HPDE6-E6E7 (cell line): ENCODE data around the gene NR3C2.

ENCODE experiments used
- DNase-seq: peaks from one replicate; pipeline ENCODE4 v3.0.0; 2011; ENCODE audit warnings: missing footprints; ENCODE audit errors: extremely low spot score

Gene NR3C2

DNA sequence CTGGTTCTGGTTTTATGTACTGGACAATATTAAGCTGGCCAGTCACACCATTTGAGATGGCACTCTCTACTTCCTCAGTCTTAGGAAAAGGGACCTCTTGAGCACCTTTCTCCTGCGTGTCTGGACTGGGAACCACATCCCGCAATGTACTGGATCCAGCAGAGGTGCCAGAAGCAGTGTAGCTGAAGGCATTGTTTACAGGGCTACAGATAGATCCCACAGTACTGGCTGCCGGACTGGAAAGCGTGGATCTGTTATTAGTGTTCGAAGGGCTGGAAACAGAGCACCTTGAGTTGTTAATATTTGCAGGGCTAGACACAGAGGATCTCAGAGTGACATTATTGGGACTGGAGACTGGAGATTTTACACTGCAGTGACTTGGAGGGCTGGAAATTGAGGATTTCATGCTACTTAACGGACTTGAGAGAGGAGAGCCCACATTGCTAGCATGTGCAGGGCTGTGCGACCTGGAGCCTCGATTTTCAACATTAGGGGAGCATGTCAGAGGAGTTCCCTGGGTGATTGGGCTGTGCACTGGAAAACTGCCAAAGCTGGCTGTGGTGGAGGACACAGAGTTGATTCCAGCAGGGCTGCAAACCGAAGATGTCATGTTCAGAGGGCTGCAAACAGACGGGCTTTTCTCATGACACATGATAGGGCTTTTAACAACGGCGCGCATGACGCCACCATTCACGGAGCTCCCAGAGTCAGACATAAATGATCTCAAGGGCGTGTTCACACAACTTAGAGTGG is 6.4 kb downstream of the NR3C2 start:
- DNase-seq: no peak

DNA sequence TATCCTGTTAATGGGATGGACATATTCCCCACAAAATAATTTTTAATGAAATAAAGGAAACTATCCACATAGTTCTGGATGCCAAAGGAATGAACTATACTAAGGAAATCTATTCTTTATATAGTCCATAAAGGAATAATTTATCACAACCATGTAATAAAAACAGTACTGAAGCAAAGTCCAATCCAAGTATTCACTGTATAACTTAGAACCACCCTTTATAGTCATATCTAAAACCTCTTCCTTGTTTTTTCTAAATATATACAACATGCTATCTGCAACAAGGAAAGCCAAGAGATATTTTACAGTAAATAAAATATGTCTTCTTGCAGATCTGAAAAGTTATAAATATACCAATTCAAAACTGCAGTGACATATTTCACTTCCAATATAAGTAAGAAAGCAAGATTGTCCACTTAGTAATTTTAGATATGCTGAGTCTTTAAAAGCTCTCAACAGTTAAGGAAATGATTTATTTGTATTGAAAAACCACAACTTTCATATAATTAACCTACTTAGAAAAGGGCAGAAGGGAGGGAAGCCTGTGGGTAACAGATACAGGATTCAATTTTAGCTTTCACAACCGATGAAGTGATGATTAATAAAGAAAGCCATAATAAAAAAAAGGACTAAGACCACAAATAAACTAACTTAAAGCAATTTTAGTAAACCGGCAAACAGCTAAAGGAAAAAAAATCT is 8.0 kb downstream of the NR3C2 start:
- no peak for DNase-seq

DNA sequence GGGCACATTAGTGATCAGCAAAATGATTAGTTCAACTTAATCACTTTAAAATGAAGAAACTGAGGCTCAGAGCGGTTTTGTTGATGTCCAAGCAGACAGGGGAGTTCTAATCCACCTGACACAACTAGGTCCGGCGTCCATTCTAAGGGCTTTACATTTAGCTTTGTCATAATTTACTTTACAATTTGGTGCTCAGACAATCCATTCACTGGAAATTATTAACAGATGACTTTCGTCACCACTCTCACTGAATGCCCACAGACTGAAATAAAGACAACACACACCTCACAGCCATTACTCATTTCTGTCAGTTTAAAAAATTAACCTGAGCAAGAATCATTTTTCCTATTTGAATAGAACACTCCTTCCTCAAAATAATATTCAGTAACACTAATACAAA is 10.8 kb downstream of the NR3C2 start:
- DNase-seq: no peak

DNA sequence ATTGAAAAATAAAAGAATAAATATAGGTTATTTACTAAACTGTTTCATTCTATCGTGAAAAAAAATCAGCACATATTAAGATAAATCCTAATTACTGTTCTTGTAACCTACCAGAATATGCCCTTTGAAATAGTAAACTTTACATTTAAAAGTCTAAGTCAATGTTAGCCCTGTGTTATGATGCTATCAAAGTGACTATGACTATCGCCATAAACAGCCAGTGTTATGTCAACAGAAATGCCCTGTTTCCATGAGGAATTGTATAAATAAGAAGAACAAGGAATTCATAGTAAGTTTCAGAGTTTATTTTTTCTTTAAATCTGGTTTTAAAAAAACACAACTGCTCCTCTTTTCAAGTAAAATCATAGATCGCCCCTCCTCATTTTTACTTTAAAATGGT is 11.4 kb downstream of the NR3C2 start:
- no peak for DNase-seq

DNA sequence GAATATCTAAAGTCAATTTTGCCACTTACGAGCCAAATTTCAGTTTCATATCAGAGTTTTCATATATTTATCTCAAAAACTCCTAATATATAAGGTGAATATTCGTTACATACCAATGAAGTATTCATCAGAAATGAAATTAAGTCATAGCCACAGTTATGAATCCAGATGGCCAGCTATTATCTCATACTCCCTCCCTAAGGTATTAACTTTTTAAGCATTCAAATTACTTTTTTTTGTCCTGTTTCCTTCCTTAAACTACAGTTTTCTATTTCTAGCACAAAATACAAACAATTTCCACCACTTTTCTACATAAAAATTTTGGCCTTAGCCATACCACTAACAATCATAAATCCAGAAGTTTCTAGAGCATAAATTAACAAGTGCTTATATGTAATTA is 13.0 kb downstream of the NR3C2 start:
- no peak for DNase-seq

DNA sequence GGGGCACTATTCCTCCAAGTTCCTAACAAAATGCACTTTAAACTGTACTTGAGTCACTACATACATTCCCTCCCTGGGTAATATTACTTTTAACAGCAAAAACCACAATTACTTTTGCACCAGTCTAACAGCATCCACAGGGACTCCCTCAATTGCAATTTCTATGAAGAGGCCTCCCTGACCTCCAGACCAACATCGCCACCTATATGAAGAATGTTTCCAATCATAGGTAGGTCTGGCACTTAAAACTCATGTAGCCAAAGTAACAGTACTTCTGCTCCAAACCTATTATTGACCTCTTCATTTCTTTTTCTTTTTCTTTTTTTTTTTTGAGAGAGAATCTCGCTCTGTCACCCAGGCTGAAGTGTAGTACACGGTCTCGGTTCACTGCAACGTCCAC is 15.6 kb downstream of the NR3C2 start:
- no peak for DNase-seq

DNA sequence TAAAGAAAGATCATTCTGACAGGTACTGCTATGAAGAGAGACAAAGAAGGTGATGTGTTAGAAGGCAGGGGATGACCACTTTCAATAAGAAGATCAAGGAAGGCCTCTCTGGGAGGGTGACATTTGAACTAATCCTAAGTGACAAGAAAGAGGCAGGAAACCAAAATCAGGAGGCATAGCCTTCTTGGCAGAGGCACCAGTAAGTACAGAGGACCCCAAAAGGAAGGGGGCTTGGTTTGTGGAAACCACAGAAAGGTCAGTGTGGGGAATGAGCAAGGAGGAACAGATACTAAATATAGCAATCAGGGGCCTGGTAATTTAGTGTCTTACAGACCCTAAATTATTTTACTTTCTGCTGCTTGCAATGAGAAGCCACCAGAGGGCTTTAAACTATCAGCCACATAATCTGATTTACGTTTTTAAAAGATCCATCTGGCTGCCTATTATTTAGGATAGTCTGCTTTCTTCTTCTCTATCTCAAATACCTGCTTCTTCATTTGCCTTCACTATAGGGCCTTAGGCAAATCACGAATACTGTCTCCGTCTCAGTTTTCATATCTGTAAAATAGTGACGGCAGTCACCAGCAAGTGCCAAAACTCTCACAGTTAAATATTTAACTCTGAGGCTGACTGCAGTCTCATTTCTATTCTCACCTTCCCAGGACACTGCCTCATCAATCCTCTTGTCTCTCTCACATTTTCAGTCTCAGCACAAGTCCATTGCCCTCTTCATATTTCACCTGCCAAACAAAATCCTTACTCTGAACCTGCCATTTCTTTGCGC is 16.7 kb downstream of the NR3C2 start:
- DNase-seq: no peak

DNA sequence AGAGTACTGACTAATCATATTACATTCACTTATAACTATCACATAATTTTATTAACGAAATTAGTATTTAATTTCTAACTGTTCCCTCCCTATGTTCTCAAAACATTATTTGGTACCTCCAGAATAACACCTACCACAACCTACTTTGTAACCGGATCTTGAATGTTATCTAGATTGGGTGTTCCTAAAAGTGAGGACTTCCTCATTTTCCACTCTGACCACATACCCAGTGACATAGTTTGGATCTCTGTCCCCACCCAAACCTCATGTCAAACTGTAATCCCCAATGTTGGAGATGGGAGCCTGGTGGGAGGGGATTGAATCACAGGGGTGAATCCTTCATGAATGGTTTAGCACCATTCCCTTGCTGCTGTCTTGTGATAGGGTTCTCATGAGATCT is 21.8 kb downstream of the NR3C2 start:
- no peak for DNase-seq

DNA sequence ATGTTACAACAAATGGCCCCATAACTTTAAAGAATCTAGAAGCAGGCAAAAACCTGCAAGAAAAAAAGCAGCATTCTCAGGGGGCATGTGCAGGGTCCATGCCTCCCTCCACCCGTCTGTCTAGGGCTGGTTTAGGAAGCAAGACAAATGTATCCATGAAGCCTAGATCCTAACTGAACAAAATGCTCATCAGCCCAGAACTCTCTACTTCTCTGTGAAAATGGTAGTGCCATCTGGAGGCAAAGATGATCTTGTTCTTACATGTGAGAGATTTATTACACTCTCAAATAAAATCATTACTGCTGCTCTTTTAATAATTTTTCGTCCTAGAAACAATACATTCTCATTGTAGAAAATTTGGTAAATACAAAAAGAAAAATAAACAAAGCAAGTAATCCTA is 26.7 kb downstream of the NR3C2 start:
- DNase-seq: no peak

DNA sequence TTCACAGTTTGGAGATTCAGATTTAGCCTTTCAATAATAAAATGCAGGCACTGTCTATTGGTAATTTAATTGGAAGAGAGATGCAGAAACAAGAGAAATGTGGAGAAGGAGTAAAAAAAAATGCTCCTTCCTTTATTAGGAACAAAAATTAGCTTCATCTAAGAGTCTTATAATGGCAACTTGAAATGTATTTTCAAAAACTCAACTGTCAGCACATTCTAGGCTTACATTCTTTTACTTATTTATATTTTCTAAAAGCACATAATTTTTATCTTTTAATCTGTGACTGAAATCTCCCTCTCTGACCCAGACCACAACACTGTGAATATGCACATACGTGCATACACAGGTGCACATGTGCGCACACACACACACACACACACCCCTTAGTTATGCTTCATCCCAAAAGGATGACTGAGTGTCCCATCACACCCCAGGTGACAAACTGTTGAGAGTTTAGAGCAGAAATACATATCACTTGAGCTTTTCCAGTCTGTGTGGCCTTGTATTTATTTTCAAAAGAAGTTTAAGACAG is 29.7 kb downstream of the NR3C2 start:
- no peak for DNase-seq

DNA sequence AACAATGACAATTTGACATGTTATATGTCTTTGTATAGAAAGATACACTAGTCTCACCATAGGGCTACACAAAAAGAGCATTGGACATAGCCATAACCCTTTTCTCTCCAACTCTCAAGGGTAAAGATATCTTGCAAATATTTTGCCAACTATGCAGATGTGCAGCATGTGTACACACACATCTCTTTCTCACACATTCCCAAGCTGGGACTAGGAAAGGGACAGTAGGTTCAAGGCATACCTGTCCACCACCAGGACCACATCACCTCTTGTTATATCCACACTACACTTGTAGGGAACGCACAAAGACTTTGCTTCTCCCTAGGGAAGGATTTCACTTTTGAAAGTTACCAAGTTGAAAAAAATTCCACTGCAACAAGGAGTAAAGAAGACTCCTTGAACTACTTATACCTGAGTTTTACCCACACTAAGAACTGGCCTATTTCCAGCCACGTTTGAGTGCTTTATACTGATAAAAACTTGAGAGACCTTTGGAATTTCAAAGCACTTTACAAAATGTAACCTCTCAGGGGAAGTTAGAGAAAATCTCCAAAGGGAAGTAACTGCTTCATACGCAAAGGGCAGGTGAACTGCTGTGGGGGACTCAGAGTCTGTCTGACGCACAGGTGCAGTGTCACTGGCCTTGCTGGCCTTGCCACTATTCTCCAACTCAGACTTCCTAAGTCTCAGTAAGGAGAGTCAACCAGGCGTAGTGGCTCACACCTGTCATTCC is 36.9 kb downstream of the NR3C2 start:
- DNase-seq: no peak

DNA sequence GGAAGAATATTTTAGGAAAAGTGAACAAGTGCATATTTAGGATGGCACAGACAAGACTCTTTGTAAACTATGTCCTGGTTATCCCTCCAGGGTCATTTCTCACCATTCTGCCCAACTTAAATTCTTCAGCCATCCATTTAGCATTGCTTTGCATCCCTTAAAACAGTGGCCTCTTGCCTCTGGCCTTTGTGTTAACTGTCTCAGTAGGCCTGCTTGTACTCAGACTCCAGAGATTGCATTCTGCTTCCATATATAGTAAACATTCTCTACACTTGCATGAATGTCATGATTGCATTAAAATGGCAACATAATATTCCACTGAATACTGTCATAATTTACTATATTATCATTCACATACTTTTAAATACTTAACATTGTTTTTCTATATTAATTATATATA is 43.2 kb downstream of the NR3C2 start:
- no peak for DNase-seq

DNA sequence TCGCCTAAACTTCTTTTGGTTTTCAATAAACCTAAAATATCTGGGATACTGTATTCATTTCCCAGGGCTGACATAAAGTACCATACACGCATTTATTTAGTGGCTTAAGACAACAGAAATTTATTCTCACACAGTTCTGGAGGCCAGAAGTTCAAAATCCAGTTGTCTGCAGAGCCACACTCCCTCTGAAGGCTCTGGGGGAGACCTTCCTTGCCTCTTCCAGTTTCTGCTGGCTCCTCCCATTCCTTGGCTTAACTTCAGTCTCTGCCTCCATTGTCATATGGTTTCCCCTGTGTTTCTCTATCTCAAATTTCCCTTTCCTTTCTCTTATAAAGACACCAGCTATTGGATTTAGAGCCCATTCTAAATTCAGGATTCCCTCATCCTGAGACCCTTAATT is 44.4 kb downstream of the NR3C2 start:
- DNase-seq: no peak

DNA sequence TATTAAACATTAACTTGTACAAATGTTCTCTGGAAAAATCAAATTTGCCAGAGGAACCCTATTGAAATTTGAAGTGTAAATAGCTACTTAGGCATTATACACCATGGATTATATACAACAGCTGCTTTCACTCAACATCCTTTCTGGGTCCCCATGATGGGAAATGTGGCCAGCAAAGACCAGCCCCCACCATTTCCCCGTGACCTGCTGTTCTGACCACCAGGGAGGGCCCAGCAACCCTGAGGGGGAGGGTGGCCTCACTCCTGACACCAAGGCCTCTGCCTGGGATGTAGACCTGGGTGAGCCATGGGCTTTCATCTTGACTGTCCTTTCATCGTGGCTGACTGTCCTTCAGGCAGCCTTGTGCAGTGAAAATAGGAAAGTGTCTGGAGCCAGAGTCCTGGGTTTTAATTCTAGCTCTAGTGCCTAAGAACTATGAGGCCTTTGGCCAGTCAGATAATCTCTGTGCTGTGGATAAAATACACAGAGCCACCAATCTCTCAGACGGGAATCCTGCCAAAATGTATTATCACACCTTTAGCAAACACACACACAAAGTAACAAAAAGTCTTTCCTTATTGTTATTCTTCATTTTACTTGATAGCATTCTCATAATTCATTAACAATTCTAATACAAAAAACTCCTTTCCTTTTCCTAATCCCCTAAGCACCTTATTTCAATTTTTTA is 45.1 kb downstream of the NR3C2 start:
- DNase-seq: no peak

DNA sequence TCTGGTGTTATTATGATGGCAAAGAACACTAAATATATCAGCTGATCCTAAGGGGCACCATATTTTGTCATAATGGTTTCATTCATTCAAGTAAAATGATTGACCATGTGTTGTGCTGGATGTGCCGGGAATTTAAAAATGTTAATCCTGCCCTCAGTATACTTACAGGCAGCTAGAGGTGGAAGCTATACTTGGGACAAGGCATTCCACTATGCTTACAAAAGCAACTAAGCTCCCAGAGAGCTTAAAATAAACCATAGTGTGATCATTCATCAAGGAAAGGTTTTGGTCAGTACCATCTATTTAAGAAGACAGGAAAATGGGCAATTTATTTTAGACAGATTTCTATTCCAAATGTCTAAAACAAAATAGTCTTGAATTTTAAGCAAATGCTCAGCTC is 46.4 kb downstream of the NR3C2 start:
- DNase-seq: no peak

DNA sequence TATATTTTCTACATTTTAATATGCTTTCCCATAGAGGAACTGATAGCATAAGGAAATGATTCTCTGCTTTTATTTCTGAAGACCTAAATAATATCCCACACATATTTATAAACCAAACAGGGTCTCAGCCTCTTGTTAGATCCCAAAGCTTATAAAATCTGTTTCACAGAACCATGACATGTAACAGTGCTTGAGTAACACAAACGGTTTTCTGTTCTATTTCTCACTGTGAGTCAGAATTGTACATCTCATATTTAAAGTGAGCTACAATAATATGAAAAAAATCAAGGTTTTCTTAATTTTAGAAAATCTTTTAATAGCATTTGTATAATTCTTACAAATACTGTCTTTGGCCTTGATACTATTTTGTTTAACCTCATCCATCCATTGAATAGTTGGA is 51.2 kb downstream of the NR3C2 start:
- no peak for DNase-seq

DNA sequence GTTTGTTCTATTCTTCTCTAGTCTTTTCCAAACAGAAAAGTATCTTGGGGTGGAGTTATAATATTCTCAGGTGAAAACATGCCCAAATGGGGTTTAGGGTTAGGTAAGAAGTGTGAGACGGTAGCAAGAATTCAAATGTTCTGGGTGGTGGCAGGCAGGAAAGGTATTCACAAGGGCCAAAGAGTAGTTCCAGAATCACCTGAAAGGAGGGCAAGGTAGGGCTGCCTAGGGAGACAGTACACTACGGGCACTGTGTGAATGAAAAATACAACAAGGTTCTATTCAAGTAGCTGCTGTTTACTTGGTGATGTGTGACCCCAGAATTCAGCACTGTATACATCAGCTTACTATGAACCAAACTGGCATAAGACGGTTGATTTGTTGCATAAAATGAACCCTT is 51.9 kb downstream of the NR3C2 start:
- no peak for DNase-seq

DNA sequence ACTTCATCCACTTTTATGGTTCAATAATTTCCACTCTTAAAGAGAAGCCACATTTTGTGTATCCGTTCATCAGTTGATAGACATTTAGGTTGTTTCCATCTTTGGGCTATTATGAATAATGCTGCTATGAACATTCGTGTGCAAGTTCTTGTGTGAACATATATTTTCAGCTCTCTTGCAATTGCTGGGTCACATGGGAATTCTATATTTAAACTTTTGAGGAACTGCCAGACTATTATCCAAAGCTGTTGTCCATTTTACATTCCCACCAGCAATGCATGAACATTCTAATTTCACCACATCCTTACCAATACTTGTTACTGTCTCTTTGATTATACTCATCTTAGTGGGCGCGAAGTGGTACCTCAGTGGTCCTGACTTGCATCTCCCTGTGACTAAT is 61.9 kb downstream of the NR3C2 start:
- no peak for DNase-seq

DNA sequence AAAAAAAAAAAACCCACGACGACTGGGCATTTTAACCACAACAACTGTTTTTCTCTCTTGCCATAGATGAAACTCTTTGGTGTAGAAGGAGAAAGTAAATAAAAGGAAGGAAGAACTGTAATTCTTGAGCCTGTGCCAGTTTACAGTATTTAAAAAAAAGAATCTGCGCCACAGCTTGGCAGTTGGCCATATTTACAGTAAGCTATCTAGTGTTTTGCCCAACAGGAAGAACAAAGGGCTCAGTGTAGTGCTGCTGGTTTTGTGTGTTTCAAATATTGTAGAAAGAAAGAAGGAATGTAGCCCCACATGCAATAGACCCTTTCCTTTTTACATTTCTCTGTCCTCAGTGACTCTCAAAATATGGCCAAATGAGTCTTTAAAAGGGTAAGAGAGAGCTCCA is 66.1 kb downstream of the NR3C2 start:
- DNase-seq: peak; percentile 4

DNA sequence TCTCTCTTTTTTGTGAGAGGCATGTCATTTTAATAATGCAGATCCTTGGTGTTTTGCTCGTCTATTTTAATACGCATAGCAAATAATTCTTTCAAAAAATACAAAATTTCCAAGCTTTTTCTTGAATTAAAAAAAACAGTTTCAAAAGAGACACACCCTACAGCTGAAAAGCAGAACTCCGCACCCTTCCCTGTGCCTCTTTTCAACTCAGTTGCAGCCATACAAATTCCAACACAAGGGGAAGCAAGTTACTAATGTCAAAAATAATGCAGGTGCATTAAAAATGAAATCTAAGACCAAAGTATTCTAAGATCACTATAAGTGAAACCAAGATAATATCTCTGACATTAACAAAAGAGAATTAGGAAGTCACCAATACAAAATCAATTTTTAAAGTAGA is 66.6 kb downstream of the NR3C2 start:
- no peak for DNase-seq

DNA sequence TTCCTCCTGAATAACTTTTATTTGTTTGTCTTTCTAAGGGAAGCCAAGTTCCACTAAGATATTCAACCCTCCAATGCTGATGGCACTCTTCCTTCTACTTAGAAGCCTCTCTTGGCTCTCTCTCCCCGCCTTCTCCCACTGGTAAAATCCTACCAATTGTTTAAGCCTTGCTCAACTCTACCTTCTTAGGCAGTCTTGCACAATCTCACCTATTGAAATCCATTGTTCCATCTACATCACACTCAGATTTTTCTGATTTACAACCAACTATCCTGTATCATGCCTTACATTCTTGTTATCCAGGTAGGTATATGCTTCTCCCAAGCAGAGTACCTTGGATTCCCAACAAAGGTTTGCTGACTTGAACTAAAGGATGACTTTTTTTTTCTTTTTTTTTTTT is 69.1 kb downstream of the NR3C2 start:
- DNase-seq: no peak
